Measurements from ENCODE around the gene RNASE4.

The RNASE4 gene

GRCh38 chr14:20711261-20711660 lies 26.9 kb downstream of the RNASE4 start:
- H3K36me3 ChIP-seq (ENCODE audit: control insufficient read depth in 4 of 4, insufficient read depth in 4 of 4, low read length in 3 of 4) = no peaks in the 10 kb centered on the region
- ChIA-PET CTCF (interaction anchor here (0.6 to 1.6 kb wide), 5 partner anchors 11 to 147 kb away, joined by 3 to 5 read pairs (median 3); no protein-coding TSS in a partner anchor), POLR2A (no interaction called here)
- peaks cover 0 to 2% (median 0%) of the 10 kb centered on the region in 5 experiments for H3K27me3 ChIP-seq (replicated peaks in 2 of 5; ENCODE audit: control insufficient read depth in 4 of 5, insufficient read depth in 5 of 5, low read length in 4 of 5)
- WGBS (ENCODE audit: insufficient coverage) = 92% methylated on average over 3 of the region's 4 CpGs
- peaks cover 0 to 5% (median 0%) of the 10 kb centered on the region in 5 experiments for H3K9me3 ChIP-seq (ENCODE audit: control extremely low read depth in 1 of 5, control insufficient read depth in 4 of 5, insufficient read depth in 2 of 5, low read depth in 1 of 5, low read length in 4 of 5)
- no peak overlapping the region for H3K27ac ChIP-seq (ENCODE audit: insufficient read depth in 1 of 2, low read depth in 1 of 2, low read length in 2 of 2, poor library complexity in 1 of 2, severe bottlenecking in 2 of 2)
- no peak for DNase-seq
- peaks cover 0 to 4% (median 0%) of the 10 kb centered on the region in 4 experiments for H3K4me1 ChIP-seq (ENCODE audit: control extremely low read depth in 1 of 4, control insufficient read depth in 4 of 4, insufficient read depth in 4 of 4, low read length in 3 of 4)
- H3K4me3 ChIP-seq (ENCODE audit: control insufficient read depth in 1 of 7, extremely low read depth in 1 of 7, insufficient read depth in 4 of 7, low read depth in 2 of 7, low read length in 6 of 7) = no peak overlapping the region

- Histone ChIP-seq H3K27me3 (replicated peaks in 2 of 5; ENCODE audit: control insufficient read depth in 4 of 5, insufficient read depth in 5 of 5, low read length in 4 of 5) (peaks cover 0 to 2% (median 0%) of the 10 kb centered on the region in 5 experiments), H3K36me3 (ENCODE audit: control insufficient read depth in 4 of 4, insufficient read depth in 4 of 4, low read length in 3 of 4) (no peaks in the 10 kb centered on the region), H3K27ac (ENCODE audit: insufficient read depth in 1 of 2, low read depth in 1 of 2, low read length in 2 of 2, poor library complexity in 1 of 2, severe bottlenecking in 2 of 2) (no peak overlapping the region), H3K4me1 (ENCODE audit: control extremely low read depth in 1 of 4, control insufficient read depth in 4 of 4, insufficient read depth in 4 of 4, low read length in 3 of 4) (peaks cover 0 to 4% (median 0%) of the 10 kb centered on the region in 4 experiments), H3K9me3 (ENCODE audit: control extremely low read depth in 1 of 5, control insufficient read depth in 4 of 5, insufficient read depth in 2 of 5, low read depth in 1 of 5, low read length in 4 of 5) (peaks cover 0 to 3% (median 0%) of the 10 kb centered on the region in 5 experiments), H3K4me3 (ENCODE audit: control insufficient read depth in 1 of 7, extremely low read depth in 1 of 7, insufficient read depth in 4 of 7, low read depth in 2 of 7, low read length in 6 of 7) (no peak overlapping the region)
- DNase-seq = peak; percentile 61 to 86 (median 68)
- ChIA-PET POLR2A (no interaction called here), CTCF (interaction anchor here (0.6 to 1.6 kb wide), 5 partner anchors 13 to 147 kb away, joined by 3 to 5 read pairs (median 3); no protein-coding TSS in a partner anchor)
- 81% methylated on average over 4 of the region's 4 CpGs for WGBS (ENCODE audit: insufficient coverage)
Measured at GRCh38 chr14:20711685-20712084, 27.3 kb downstream of the RNASE4 start.

GRCh38 chr14:20712904-20713303 lies 28.5 kb downstream of the RNASE4 start:
- no peak for DNase-seq
- H3K27me3 ChIP-seq (replicated peaks in 2 of 5; ENCODE audit: control insufficient read depth in 4 of 5, insufficient read depth in 5 of 5, low read length in 4 of 5) = peaks cover 0 to 2% (median 0%) of the 10 kb centered on the region in 5 experiments
- H3K36me3 ChIP-seq (ENCODE audit: control insufficient read depth in 4 of 4, insufficient read depth in 4 of 4, low read length in 3 of 4) = no peaks in the 10 kb centered on the region
- no peak overlapping the region for H3K27ac ChIP-seq (ENCODE audit: insufficient read depth in 1 of 2, low read depth in 1 of 2, low read length in 2 of 2, poor library complexity in 1 of 2, severe bottlenecking in 2 of 2)
- no peaks in the 10 kb centered on the region for H3K9me3 ChIP-seq (ENCODE audit: control extremely low read depth in 1 of 5, control insufficient read depth in 4 of 5, insufficient read depth in 2 of 5, low read depth in 1 of 5, low read length in 4 of 5)
- H3K4me3 ChIP-seq (ENCODE audit: control insufficient read depth in 1 of 7, extremely low read depth in 1 of 7, insufficient read depth in 4 of 7, low read depth in 2 of 7, low read length in 6 of 7) = no peak overlapping the region
- WGBS (ENCODE audit: insufficient coverage) = 75% methylated on average over 1 of the region's 2 CpGs
- ChIA-PET POLR2A (no interaction called here), CTCF (interaction anchor here (2.1 kb wide), 1 partner anchor 16 kb away, joined by 9 read pairs; no protein-coding TSS in a partner anchor)
- H3K4me1 ChIP-seq (ENCODE audit: control extremely low read depth in 1 of 4, control insufficient read depth in 4 of 4, insufficient read depth in 4 of 4, low read length in 3 of 4) = peaks cover 0 to 4% (median 0%) of the 10 kb centered on the region in 4 experiments

GRCh38 chr14:20714593-20715250 lies 30.4 kb downstream of the RNASE4 start:
- ChIA-PET POLR2A (no interaction called here), CTCF (interaction anchor here (1.1 to 2.1 kb wide), 4 partner anchors 10 to 144 kb away, joined by 3 to 9 read pairs (median 4); no protein-coding TSS in a partner anchor)
- Histone ChIP-seq H3K27me3 (replicated peaks in 2 of 5; ENCODE audit: control insufficient read depth in 4 of 5, insufficient read depth in 5 of 5, low read length in 4 of 5) (peaks cover 0 to 2% (median 0%) of the 10 kb centered on the region in 5 experiments), H3K9me3 (ENCODE audit: control extremely low read depth in 1 of 5, control insufficient read depth in 4 of 5, insufficient read depth in 2 of 5, low read depth in 1 of 5, low read length in 4 of 5) (peaks cover 0 to 2% (median 0%) of the 10 kb centered on the region in 5 experiments), H3K4me1 (ENCODE audit: control extremely low read depth in 1 of 4, control insufficient read depth in 4 of 4, insufficient read depth in 4 of 4, low read length in 3 of 4) (peaks cover 0 to 4% (median 0%) of the 10 kb centered on the region in 4 experiments), H3K36me3 (ENCODE audit: control insufficient read depth in 4 of 4, insufficient read depth in 4 of 4, low read length in 3 of 4) (no peaks in the 10 kb centered on the region), H3K4me3 (ENCODE audit: control insufficient read depth in 1 of 7, extremely low read depth in 1 of 7, insufficient read depth in 4 of 7, low read depth in 2 of 7, low read length in 6 of 7) (peak overlapping the region in 1 of 7 experiments; percentile 23), H3K27ac (ENCODE audit: insufficient read depth in 1 of 2, low read depth in 1 of 2, low read length in 2 of 2, poor library complexity in 1 of 2, severe bottlenecking in 2 of 2) (no peak overlapping the region)
- DNase-seq = peak in 2 of 3 donors; percentile 17 to 19
- WGBS (ENCODE audit: insufficient coverage) = 91% methylated on average over 4 of the region's 4 CpGs

GRCh38 chr14:20719777-20720176 lies 35.4 kb downstream of the RNASE4 start:
- Histone ChIP-seq H3K27ac (ENCODE audit: insufficient read depth in 1 of 2, low read depth in 1 of 2, low read length in 2 of 2, poor library complexity in 1 of 2, severe bottlenecking in 2 of 2) (no peak overlapping the region), H3K9me3 (ENCODE audit: control extremely low read depth in 1 of 5, control insufficient read depth in 4 of 5, insufficient read depth in 2 of 5, low read depth in 1 of 5, low read length in 4 of 5) (peaks cover 0 to 2% (median 0%) of the 10 kb centered on the region in 5 experiments), H3K4me3 (ENCODE audit: control insufficient read depth in 1 of 7, extremely low read depth in 1 of 7, insufficient read depth in 4 of 7, low read depth in 2 of 7, low read length in 6 of 7) (no peak overlapping the region), H3K27me3 (replicated peaks in 2 of 5; ENCODE audit: control insufficient read depth in 4 of 5, insufficient read depth in 5 of 5, low read length in 4 of 5) (peaks cover 0 to 31% (median 8%) of the 10 kb centered on the region in 5 experiments), H3K4me1 (ENCODE audit: control extremely low read depth in 1 of 4, control insufficient read depth in 4 of 4, insufficient read depth in 4 of 4, low read length in 3 of 4) (peaks cover 0 to 6% (median 2%) of the 10 kb centered on the region in 4 experiments), H3K36me3 (ENCODE audit: control insufficient read depth in 4 of 4, insufficient read depth in 4 of 4, low read length in 3 of 4) (no peaks in the 10 kb centered on the region)
- POLR2A ChIA-PET = no interaction called here
- WGBS (ENCODE audit: insufficient coverage) = 95% methylated on average over 3 of the region's 4 CpGs
- no peak for DNase-seq
- CTCF ChIA-PET = interaction anchor here (0.6 to 1.2 kb wide), 9 partner anchors 8 to 167 kb away, joined by 3 to 4 read pairs (median 3); no protein-coding TSS in a partner anchor

- ChIA-PET CTCF (interaction anchor here (1.0 kb wide), 1 partner anchor 10 kb away, joined by 3 read pairs; no protein-coding TSS in a partner anchor), POLR2A (no interaction called here)
- DNase-seq = no peak
- 94% methylated on average over 6 of the region's 6 CpGs for WGBS (ENCODE audit: insufficient coverage)
- Histone ChIP-seq H3K4me1 (ENCODE audit: control extremely low read depth in 1 of 4, control insufficient read depth in 4 of 4, insufficient read depth in 4 of 4, low read length in 3 of 4) (peaks cover 0 to 4% (median 1%) of the 10 kb centered on the region in 4 experiments), H3K9me3 (ENCODE audit: control extremely low read depth in 1 of 5, control insufficient read depth in 4 of 5, insufficient read depth in 2 of 5, low read depth in 1 of 5, low read length in 4 of 5) (peaks cover 0 to 2% (median 0%) of the 10 kb centered on the region in 5 experiments), H3K27me3 (replicated peaks in 2 of 5; ENCODE audit: control insufficient read depth in 4 of 5, insufficient read depth in 5 of 5, low read length in 4 of 5) (peaks cover 0 to 38% (median 11%) of the 10 kb centered on the region in 5 experiments), H3K4me3 (ENCODE audit: control insufficient read depth in 1 of 7, extremely low read depth in 1 of 7, insufficient read depth in 4 of 7, low read depth in 2 of 7, low read length in 6 of 7) (no peak overlapping the region), H3K36me3 (ENCODE audit: control insufficient read depth in 4 of 4, insufficient read depth in 4 of 4, low read length in 3 of 4) (no peaks in the 10 kb centered on the region), H3K27ac (ENCODE audit: insufficient read depth in 1 of 2, low read depth in 1 of 2, low read length in 2 of 2, poor library complexity in 1 of 2, severe bottlenecking in 2 of 2) (no peak overlapping the region)
Measured at GRCh38 chr14:20720741-20721140, 36.4 kb downstream of the RNASE4 start.

- Histone ChIP-seq H3K27me3 (replicated peaks in 2 of 5; ENCODE audit: control insufficient read depth in 4 of 5, insufficient read depth in 5 of 5, low read length in 4 of 5) (peaks cover 0 to 38% (median 11%) of the 10 kb centered on the region in 5 experiments), H3K36me3 (ENCODE audit: control insufficient read depth in 4 of 4, insufficient read depth in 4 of 4, low read length in 3 of 4) (no peaks in the 10 kb centered on the region), H3K9me3 (ENCODE audit: control extremely low read depth in 1 of 5, control insufficient read depth in 4 of 5, insufficient read depth in 2 of 5, low read depth in 1 of 5, low read length in 4 of 5) (peaks cover 0 to 2% (median 0%) of the 10 kb centered on the region in 5 experiments), H3K4me3 (ENCODE audit: control insufficient read depth in 1 of 7, extremely low read depth in 1 of 7, insufficient read depth in 4 of 7, low read depth in 2 of 7, low read length in 6 of 7) (no peak overlapping the region), H3K27ac (ENCODE audit: insufficient read depth in 1 of 2, low read depth in 1 of 2, low read length in 2 of 2, poor library complexity in 1 of 2, severe bottlenecking in 2 of 2) (no peak overlapping the region), H3K4me1 (ENCODE audit: control extremely low read depth in 1 of 4, control insufficient read depth in 4 of 4, insufficient read depth in 4 of 4, low read length in 3 of 4) (peaks cover 0 to 4% (median 1%) of the 10 kb centered on the region in 4 experiments)
- WGBS (ENCODE audit: insufficient coverage) = 99% methylated on average over 8 of the region's 12 CpGs
- ChIA-PET POLR2A (no interaction called here), CTCF (interaction anchor here (0.9 to 1.3 kb wide), 4 partner anchors 9 to 134 kb away, joined by 3 read pairs; no protein-coding TSS in a partner anchor)
- DNase-seq = no peak
Measured at GRCh38 chr14:20722016-20722415, 37.7 kb downstream of the RNASE4 start.
